Measurements from ENCODE around the gene RBBP7.

RBBP7 gene

DNA sequence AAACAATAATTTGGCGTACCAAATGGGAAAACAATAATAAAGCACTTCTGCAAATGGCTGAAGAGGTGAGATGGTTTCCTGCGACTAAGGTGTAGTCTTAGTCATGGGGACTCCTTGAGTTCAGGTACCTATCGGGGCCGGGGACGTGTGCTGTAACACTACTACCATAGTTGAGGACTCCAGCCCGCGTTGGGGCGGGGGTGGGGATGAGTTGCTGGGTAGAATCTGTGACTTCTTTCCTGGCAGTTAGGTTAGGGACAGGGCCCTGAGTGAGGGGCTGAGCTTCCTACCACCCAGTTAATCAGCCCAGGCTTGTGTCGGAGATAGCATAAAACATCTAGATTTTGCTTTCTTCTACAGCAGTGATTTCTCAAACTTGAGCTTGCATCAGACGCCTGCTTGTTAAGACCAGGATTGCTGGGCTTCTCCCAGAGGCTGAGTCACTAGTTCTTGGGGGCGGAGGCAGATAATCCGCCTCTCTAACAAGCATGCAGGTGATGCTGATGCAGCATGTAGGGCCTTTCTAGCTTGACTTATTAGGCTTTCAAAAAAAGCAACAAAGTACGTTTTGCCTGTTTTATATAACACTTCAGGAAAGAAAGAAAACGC is 30.2 kb downstream of the RBBP7 start:
- H3K4me1 ChIP-seq (ENCODE audit: low read length), result no peaks in the 10 kb centered on the region
- no peak overlapping the region for H3K9ac ChIP-seq (ENCODE audit: low read length)
- no peak overlapping the region for H3K4me2 ChIP-seq (ENCODE audit: low read length)
- H4K20me1 ChIP-seq (ENCODE audit: insufficient read depth, low read length), result no peaks in the 10 kb centered on the region
- no peaks in the 10 kb centered on the region for H3K9me3 ChIP-seq (ENCODE audit: insufficient read depth, low read length)
- no peak overlapping the region for H2AFZ ChIP-seq (ENCODE audit: low read depth, low read length)
- H3K27ac ChIP-seq (ENCODE audit: low read length), result no peak overlapping the region
- H3K27me3 ChIP-seq (ENCODE audit: low read depth, low read length), result no peaks in the 10 kb centered on the region
- H3K79me2 ChIP-seq (ENCODE audit: low read length), result no peaks in the 10 kb centered on the region; the same call in 1 of the 2 replicates
- no peak overlapping the region for H3K4me3 ChIP-seq (ENCODE audit: low read length)
- TF ChIP-seq EZH2phosphoT487 (IDR thresholded peaks at IDR 0.05; ENCODE audit: low read depth) (no peak), CTCF (IDR thresholded peaks at IDR 0.05; ENCODE audit: low read depth, low read length) (no peak)
- H3K36me3 ChIP-seq (replicated peaks; ENCODE audit: low read depth, low read length), result peaks cover 42% of the 10 kb centered on the region

DNA sequence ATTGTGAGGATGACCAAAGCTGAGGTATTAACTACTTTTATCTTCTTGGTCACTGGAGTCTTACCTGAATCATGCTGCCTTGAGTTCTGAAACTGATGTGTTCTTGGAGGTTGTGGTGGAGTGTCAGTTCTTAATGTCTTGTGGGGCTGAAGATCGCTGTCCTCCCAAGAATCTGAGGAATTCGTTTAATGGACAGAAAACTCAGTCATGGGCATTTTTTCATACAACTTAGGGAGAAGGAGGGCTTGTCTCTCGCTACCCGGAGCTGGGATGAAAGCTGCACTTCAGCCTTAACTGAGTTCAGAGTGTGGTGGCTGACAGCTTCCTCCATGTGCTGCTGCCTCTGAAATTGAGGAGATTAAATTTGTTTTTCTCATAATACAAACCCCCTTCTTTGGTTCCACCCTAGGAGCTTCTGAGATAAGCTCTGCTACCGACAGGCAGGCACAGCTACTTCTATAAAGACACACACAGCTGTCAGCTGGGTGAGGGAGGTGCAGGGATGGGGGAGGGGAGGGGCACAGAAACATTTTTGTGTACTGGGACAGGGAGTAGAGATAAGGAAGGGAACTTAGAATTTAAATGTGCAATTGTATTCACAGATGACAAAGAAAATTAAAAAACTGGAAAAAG is 30.8 kb downstream of the RBBP7 start:
- Histone ChIP-seq H3K27ac (ENCODE audit: low read length) (no peak overlapping the region), H3K4me2 (ENCODE audit: low read length) (no peak overlapping the region), H3K27me3 (ENCODE audit: low read depth, low read length) (no peaks in the 10 kb centered on the region), H3K9ac (ENCODE audit: low read length) (no peak overlapping the region), H4K20me1 (ENCODE audit: insufficient read depth, low read length) (no peaks in the 10 kb centered on the region), H3K4me3 (ENCODE audit: low read length) (no peak overlapping the region), H2AFZ (ENCODE audit: low read depth, low read length) (no peak overlapping the region), H3K79me2 (ENCODE audit: low read length) (no peaks in the 10 kb centered on the region; the same call in 1 of the 2 replicates), H3K36me3 (replicated peaks; ENCODE audit: low read depth, low read length) (peaks cover 38% of the 10 kb centered on the region), H3K9me3 (ENCODE audit: insufficient read depth, low read length) (no peaks in the 10 kb centered on the region), H3K4me1 (ENCODE audit: low read length) (no peaks in the 10 kb centered on the region)
- TF ChIP-seq EZH2phosphoT487 (IDR thresholded peaks at IDR 0.05; ENCODE audit: low read depth) (no peak), CTCF (IDR thresholded peaks at IDR 0.05; ENCODE audit: low read depth, low read length) (no peak)

DNA sequence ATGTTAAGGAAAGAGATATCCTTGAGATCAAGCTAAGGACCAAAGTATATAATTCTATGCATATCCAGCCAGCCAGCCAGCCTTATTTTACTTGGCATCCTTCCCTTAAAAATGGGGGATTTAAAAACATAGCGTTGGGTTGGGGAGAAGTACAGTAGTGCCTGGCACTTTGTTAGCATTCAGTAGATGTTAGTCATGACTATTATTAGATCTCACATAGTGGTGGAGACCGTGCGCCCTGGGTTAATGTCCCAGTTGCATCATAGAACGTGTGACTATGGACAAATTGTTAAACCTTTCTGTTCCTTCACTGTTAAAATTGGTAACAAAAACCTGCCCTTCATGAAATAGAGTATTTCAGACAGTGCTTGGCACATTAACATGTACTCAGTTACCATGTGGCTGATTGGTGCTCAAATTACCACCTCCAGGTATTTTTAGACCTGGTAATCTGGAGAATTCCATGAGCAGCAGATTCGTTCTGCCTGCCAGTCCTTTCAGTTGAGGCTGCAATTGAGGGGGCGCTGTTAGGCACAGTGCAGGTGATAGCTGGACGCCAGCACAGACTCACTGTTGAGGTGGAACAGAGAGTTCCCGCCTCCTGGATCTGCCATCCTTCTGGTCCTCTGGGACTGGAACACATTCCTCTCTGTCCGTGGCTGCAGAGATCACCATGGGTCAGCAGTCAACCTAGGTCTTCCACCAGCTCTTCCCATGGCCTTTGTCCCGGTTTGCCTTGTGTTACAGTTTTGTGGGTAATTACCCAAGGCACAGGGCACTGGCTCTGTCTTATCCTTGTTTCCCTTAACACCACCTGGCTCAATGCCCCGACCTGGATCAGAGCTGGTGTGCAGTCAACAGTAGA is 31.7 kb downstream of the RBBP7 start:
- H3K27ac ChIP-seq (ENCODE audit: low read length), result no peak overlapping the region
- peaks cover 46% of the 10 kb centered on the region for H3K36me3 ChIP-seq (replicated peaks; ENCODE audit: low read depth, low read length)
- H3K27me3 ChIP-seq (ENCODE audit: low read depth, low read length), result no peaks in the 10 kb centered on the region
- no peak overlapping the region for H2AFZ ChIP-seq (ENCODE audit: low read depth, low read length)
- no peak overlapping the region for H3K9ac ChIP-seq (ENCODE audit: low read length)
- H3K4me1 ChIP-seq (ENCODE audit: low read length), result no peaks in the 10 kb centered on the region
- no peaks in the 10 kb centered on the region for H4K20me1 ChIP-seq (ENCODE audit: insufficient read depth, low read length)
- TF ChIP-seq CTCF (IDR thresholded peaks at IDR 0.05; ENCODE audit: low read depth, low read length) (no peak), EZH2phosphoT487 (IDR thresholded peaks at IDR 0.05; ENCODE audit: low read depth) (no peak)
- no peaks in the 10 kb centered on the region for H3K9me3 ChIP-seq (ENCODE audit: insufficient read depth, low read length)
- H3K4me3 ChIP-seq (ENCODE audit: low read length), result no peak overlapping the region
- H3K4me2 ChIP-seq (ENCODE audit: low read length), result no peak overlapping the region
- H3K79me2 ChIP-seq (ENCODE audit: low read length), result no peaks in the 10 kb centered on the region; the same call in 1 of the 2 replicates

- Histone ChIP-seq H3K9ac (ENCODE audit: low read length) (no peak overlapping the region), H3K4me3 (ENCODE audit: low read length) (no peak overlapping the region), H3K36me3 (replicated peaks; ENCODE audit: low read depth, low read length) (peaks cover 42% of the 10 kb centered on the region), H3K4me2 (ENCODE audit: low read length) (no peak overlapping the region), H2AFZ (ENCODE audit: low read depth, low read length) (no peak overlapping the region), H3K4me1 (ENCODE audit: low read length) (no peaks in the 10 kb centered on the region), H3K27ac (ENCODE audit: low read length) (no peak overlapping the region), H3K27me3 (ENCODE audit: low read depth, low read length) (no peaks in the 10 kb centered on the region), H3K79me2 (ENCODE audit: low read length) (no peaks in the 10 kb centered on the region; the same call in 1 of the 2 replicates), H3K9me3 (ENCODE audit: insufficient read depth, low read length) (no peaks in the 10 kb centered on the region), H4K20me1 (ENCODE audit: insufficient read depth, low read length) (no peaks in the 10 kb centered on the region)
- TF ChIP-seq EZH2phosphoT487 (IDR thresholded peaks at IDR 0.05; ENCODE audit: low read depth) (no peak), CTCF (IDR thresholded peaks at IDR 0.05; ENCODE audit: low read depth, low read length) (peak; percentile 43)
Measured at GRCh38 chrX:16836371-16836770, 33.8 kb downstream of the RBBP7 start.
